MM.1S (cell line): ENCODE data around the gene MASP2.

Source experiments
- CTCF ChIP-seq: fragments of 300-600 bp; sonication (generic); IDR thresholded peaks from 2 replicates; pipeline ENCODE4 v1.5.1; 2016; ENCODE audit warnings: antibody characterized with exemption, low read length, mixed read lengths
- EZH2 ChIP-seq: fragments of 300-600 bp; sonication (generic); optimal IDR thresholded peaks from 2 replicates; pipeline ENCODE3; 2017; ENCODE audit warnings: low read depth, mild to moderate bottlenecking, antibody characterized with exemption, low read length, mixed read lengths

- no peak for TF ChIP-seq CTCF
- no peak for TF ChIP-seq EZH2
These were observed 13.2 kb upstream of the MASP2 start, which contains the start of gene SRM for GRCh38 chr1:11059968-11060830.
